ENCODE measurements around the gene CCDC154. TPM values are rescaled to one million over a fixed set of nuclear protein-coding genes. Genes with fewer than 3 reads are reported as not detected.

The CCDC154 gene
- total and polyA plus RNA-seq, 2 donors (not counting 3 experiments of a cell fraction or from before 2014, with no cell fraction given), result 0.65 to 0.75 TPM

DNA sequence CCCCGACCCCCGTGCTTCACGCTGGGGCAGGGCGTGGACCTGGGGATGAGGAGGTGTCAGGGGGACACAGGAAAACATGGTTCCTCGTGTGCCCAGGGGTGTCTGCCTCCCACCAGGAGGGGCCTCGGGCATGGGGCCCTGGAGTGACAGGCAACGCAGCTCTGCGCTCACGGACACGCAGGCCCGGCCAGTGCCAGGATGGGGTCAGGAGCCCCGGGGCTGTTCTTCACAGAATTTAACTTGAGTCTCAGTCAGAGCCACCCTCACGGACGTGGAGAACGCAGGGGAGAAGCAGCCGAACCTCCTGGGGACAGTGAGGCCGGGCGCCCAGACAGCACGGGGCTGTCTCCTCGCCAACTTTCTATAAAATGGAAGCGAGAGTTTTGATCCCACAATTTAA, 46.6 kb downstream of the CCDC154 start:
- Histone ChIP-seq H3K36me3 (ENCODE audit: control insufficient read depth in 2 of 2, extremely low read depth in 1 of 2, insufficient read depth in 2 of 2, low read length in 2 of 2) (peaks cover 0 to 31% of the 10 kb centered on the region in 2 experiments), H3K27ac (ENCODE audit: insufficient read depth, low read depth, low read length) (no peak overlapping the region), H3K4me3 (replicated peaks in 1 of 3; ENCODE audit: insufficient read depth in 1 of 3, low read depth in 1 of 3, low read length in 3 of 3) (no peak overlapping the region), H3K9me1 (replicated peaks; ENCODE audit: control insufficient read depth, extremely low read depth, insufficient read depth, low read length) (no peaks in the 10 kb centered on the region), H3K9me3 (replicated peaks; ENCODE audit: control insufficient read depth, insufficient read depth, low read length) (no peaks in the 10 kb centered on the region), H3K4me1 (ENCODE audit: control insufficient read depth, extremely low read depth, insufficient read depth, low read length) (no peaks in the 10 kb centered on the region), H3K79me2 (ENCODE audit: control insufficient read depth, insufficient read depth, low read length) (no peaks in the 10 kb centered on the region), H3K27me3 (ENCODE audit: control insufficient read depth in 2 of 2, insufficient read depth in 2 of 2, low read length in 2 of 2) (no peaks in the 10 kb centered on the region), H3K4me2 (ENCODE audit: insufficient read depth, low read length) (no peak overlapping the region), H2AFZ (ENCODE audit: low read depth, low read length) (no peak overlapping the region), H3K9ac (replicated peaks; ENCODE audit: extremely low read depth, insufficient read depth, low read length) (no peak overlapping the region), H4K20me1 (replicated peaks; ENCODE audit: control insufficient read depth, extremely low read depth, insufficient read depth, low read length) (no peaks in the 10 kb centered on the region)
- dilution Hi-C loops (cut with MboI; ENCODE audit: extremely low pct_ligation_motif_present, low sequenced_read_pairs) (no loop called here), intact Hi-C loops (cut with micrococcal nuclease) (no loop called here)
- DNase-seq (ENCODE audit: low read depth, low spot score) (no peak), FAIRE-seq (no peak)
- ChIA-PET POLR2A (no interaction called here), CTCF (no interaction called here)
- BruUV-seq (replicated peaks), result no TSS peak
- no peak for TF ChIP-seq POLR2AphosphoS5 (IDR thresholded peaks at IDR 0.05; ENCODE audit: insufficient read depth, low read depth, low read length)
- TF ChIP-seq POLR2A (IDR thresholded peaks at IDR 0.05; ENCODE audit: low read depth, low read length), result no peak
- TF ChIP-seq JUN (IDR thresholded peaks at IDR 0.05; ENCODE audit: borderline replicate concordance, insufficient read depth, insufficient read length, low read depth), result no peak
- no peak for TF ChIP-seq EZH2 (IDR thresholded peaks at IDR 0.05; ENCODE audit: borderline replicate concordance, low read depth, low read length, severe bottlenecking)
- no peak for TF ChIP-seq GATA2 (IDR thresholded peaks at IDR 0.05; ENCODE audit: insufficient read depth, insufficient read length, low read depth, low read length)

GRCh38 chr16:1395444-1396031, 48.8 kb downstream of the CCDC154 start:
- no peaks in the 10 kb centered on the region for H3K27me3 ChIP-seq (ENCODE audit: control insufficient read depth in 2 of 2, insufficient read depth in 2 of 2, low read length in 2 of 2)
- no peak overlapping the region for H3K27ac ChIP-seq (ENCODE audit: insufficient read depth, low read depth, low read length)
- no peak overlapping the region for H3K9ac ChIP-seq (replicated peaks; ENCODE audit: extremely low read depth, insufficient read depth, low read length)
- no peaks in the 10 kb centered on the region for H4K20me1 ChIP-seq (replicated peaks; ENCODE audit: control insufficient read depth, extremely low read depth, insufficient read depth, low read length)
- TF ChIP-seq POLR2A (IDR thresholded peaks at IDR 0.05; ENCODE audit: low read depth, low read length) (no peak), MAX (IDR thresholded peaks at IDR 0.05; ENCODE audit: insufficient read depth, insufficient read length) (no peak), JUN (IDR thresholded peaks at IDR 0.05; ENCODE audit: borderline replicate concordance, insufficient read depth, insufficient read length, low read depth) (no peak), MYC (IDR thresholded peaks at IDR 0.05; ENCODE audit: low read depth, low read length) (no peak), CTCF (IDR thresholded peaks at IDR 0.05; ENCODE audit: extremely low read depth in 1 of 2, insufficient read depth in 1 of 2, low read depth in 1 of 2, low read length in 2 of 2) (no peak), FOS (IDR thresholded peaks at IDR 0.05; ENCODE audit: borderline replicate concordance, insufficient read depth, low read length) (no peak), EZH2 (IDR thresholded peaks at IDR 0.05; ENCODE audit: borderline replicate concordance, low read depth, low read length, severe bottlenecking) (no peak), GATA2 (IDR thresholded peaks at IDR 0.05; ENCODE audit: insufficient read depth, insufficient read length, low read depth, low read length) (no peak), POLR2AphosphoS5 (IDR thresholded peaks at IDR 0.05; ENCODE audit: insufficient read depth, low read depth, low read length) (no peak)
- FAIRE-seq (no peak), DNase-seq (ENCODE audit: low read depth, low spot score) (no peak)
- H3K4me3 ChIP-seq (replicated peaks in 1 of 3; ENCODE audit: insufficient read depth in 1 of 3, low read depth in 1 of 3, low read length in 3 of 3), result no peak overlapping the region
- dilution Hi-C loops (cut with MboI; ENCODE audit: extremely low pct_ligation_motif_present, low sequenced_read_pairs), result no loop called here
- ChIA-PET POLR2A (no interaction called here), CTCF (no interaction called here)
- no TSS peak for BruUV-seq (replicated peaks)
- no peaks in the 10 kb centered on the region for H3K4me1 ChIP-seq (ENCODE audit: control insufficient read depth, extremely low read depth, insufficient read depth, low read length)
- intact Hi-C loops (cut with micrococcal nuclease), result no loop called here
- no peak overlapping the region for H2AFZ ChIP-seq (ENCODE audit: low read depth, low read length)
- no peaks in the 10 kb centered on the region for H3K79me2 ChIP-seq (ENCODE audit: control insufficient read depth, insufficient read depth, low read length)
- peaks cover 0 to 27% of the 10 kb centered on the region in 2 experiments for H3K36me3 ChIP-seq (ENCODE audit: control insufficient read depth in 2 of 2, extremely low read depth in 1 of 2, insufficient read depth in 2 of 2, low read length in 2 of 2)
- H3K4me2 ChIP-seq (ENCODE audit: insufficient read depth, low read length), result no peak overlapping the region
- no peaks in the 10 kb centered on the region for H3K9me3 ChIP-seq (replicated peaks; ENCODE audit: control insufficient read depth, insufficient read depth, low read length)
- H3K9me1 ChIP-seq (replicated peaks; ENCODE audit: control insufficient read depth, extremely low read depth, insufficient read depth, low read length), result no peaks in the 10 kb centered on the region

Data from endothelial cell of umbilical vein (primary cell).